Endothelial cell of umbilical vein (primary cell): ENCODE measurements around the gene POSTN. TPM values are rescaled to one million over a fixed set of nuclear protein-coding genes. Genes with fewer than 3 reads are reported as not detected.

ENCODE experiments used
- BruUV-seq: library from RNA; stranded (reverse); fragments of 400-500 nt; replicated peaks from 2 replicates; lab custom pipeline; 2021; lab: Mats Ljungman, UMichigan
- CTCF ChIA-PET: fragments of 300-600, 350-600 bp; sonication (Branson Sonifier 250); formaldehyde crosslinking; loops from one replicate; lab custom pipeline; 2021; ENCODE audit warnings: antibody characterized with exemption, inconsistent platforms; lab: Charles Lee
- POLR2A ChIA-PET: fragments of 300-600, 350-600 bp; sonication (Branson Sonifier 250); formaldehyde crosslinking; loops from one replicate; lab custom pipeline; 2021; ENCODE audit warnings: antibody characterized with exemption, inconsistent platforms; lab: Charles Lee
- DNase-seq: peaks from one replicate; pipeline ENCODE4 v3.0.0-alpha.2; 2011; ENCODE audit warnings: low read depth, low spot score
- FAIRE-seq: peaks from 2 replicates; lab custom pipeline; 2011; peaks lifted over from hg19 to GRCh38; lab: Jason Lieb, UNC
- H2AFZ ChIP-seq: 2 replicates; pipeline ENCODE4 v1.6.0; 2012; ENCODE audit warnings: low read depth, low read length, control low read depth, inconsistent platforms
- H3K27ac ChIP-seq: 2 replicates; pipeline ENCODE4 v1.5.1; 2011; ENCODE audit warnings: low read depth, mild to moderate bottlenecking, control low read depth, low read length, moderate library complexity; ENCODE audit not compliant: insufficient read depth
- H3K27me3 ChIP-seq, 2 experiments: 2 replicates each; pipeline versions ENCODE4 v1.6.0 to v1.6.1; 2011; ENCODE audit warnings: low read length in 2 of 2, mixed read lengths in 1 of 2; ENCODE audit not compliant: control insufficient read depth in 2 of 2, insufficient read depth in 2 of 2
- H3K36me3 ChIP-seq, 2 experiments: 2 replicates in 1 of 2; 3 replicates in 1 of 2; pipeline ENCODE4 v1.5.1; 2011; ENCODE audit warnings: low read length in 2 of 2, mild to moderate bottlenecking in 1 of 2, moderate library complexity in 1 of 2; ENCODE audit not compliant: control insufficient read depth in 2 of 2, insufficient read depth in 2 of 2; ENCODE audit errors: extremely low read depth in 1 of 2
- H3K4me1 ChIP-seq: 3 replicates; pipeline ENCODE4 v1.5.1; 2011; ENCODE audit warnings: mild to moderate bottlenecking, low read length; ENCODE audit not compliant: control insufficient read depth, insufficient read depth; ENCODE audit errors: extremely low read depth
- H3K4me2 ChIP-seq: 2 replicates; pipeline ENCODE4 v1.6.1; 2011; ENCODE audit warnings: low read length, control low read depth, mixed read lengths; ENCODE audit not compliant: insufficient read depth
- H3K4me3 ChIP-seq, 3 experiments: fragments of 200-600 bp in 1 of 3; sonication (generic), shearing (Covaris generic) in 1 of 3; replicated peaks in 1 of 3; 2 replicates each; pipeline ENCODE4 v1.5.1; 2011 to 2016; ENCODE audit warnings: control low read depth in 3 of 3, low read length in 3 of 3, mild to moderate bottlenecking in 2 of 3, inconsistent platforms in 1 of 3, low read depth in 1 of 3, moderate library complexity in 1 of 3; ENCODE audit not compliant: insufficient read depth in 1 of 3
- H3K79me2 ChIP-seq: 2 replicates; pipeline ENCODE4 v1.6.0; 2012; ENCODE audit warnings: low read length, inconsistent platforms; ENCODE audit not compliant: control insufficient read depth, insufficient read depth
- H3K9ac ChIP-seq: replicated peaks from 2 replicates; pipeline ENCODE3; 2011; ENCODE audit warnings: low read length, control low read depth; ENCODE audit not compliant: insufficient read depth; ENCODE audit errors: extremely low read depth
- H3K9me1 ChIP-seq: replicated peaks from 3 replicates; pipeline ENCODE4 v1.6.0; 2011; ENCODE audit warnings: mild to moderate bottlenecking, low read length; ENCODE audit not compliant: control insufficient read depth, insufficient read depth; ENCODE audit errors: extremely low read depth
- H3K9me3 ChIP-seq: replicated peaks from 2 replicates; pipeline ENCODE4 v1.5.1; 2012; ENCODE audit warnings: low read length, inconsistent platforms; ENCODE audit not compliant: control insufficient read depth, insufficient read depth
- H4K20me1 ChIP-seq: replicated peaks from 2 replicates; pipeline ENCODE3; 2011; ENCODE audit warnings: mild to moderate bottlenecking, low read length; ENCODE audit not compliant: control insufficient read depth, insufficient read depth; ENCODE audit errors: extremely low read depth
- EZH2 ChIP-seq: IDR thresholded peaks from 2 replicates; pipeline ENCODE4 v1.6.1; 2012; ENCODE audit warnings: borderline replicate concordance, low read depth, mild to moderate bottlenecking, moderate library complexity, low read length, inconsistent platforms; ENCODE audit not compliant: severe bottlenecking
- FOS ChIP-seq: IDR thresholded peaks from 2 replicates; pipeline ENCODE4 v1.6.1; 2011; ENCODE audit warnings: mild to moderate bottlenecking, low read length, moderate library complexity, borderline replicate concordance; ENCODE audit not compliant: insufficient read depth
- GATA2 ChIP-seq: IDR thresholded peaks from 2 replicates; pipeline ENCODE4 v1.7.0; 2011; ENCODE audit warnings: low read depth, mild to moderate bottlenecking, moderate library complexity, mixed read lengths, low read length; ENCODE audit not compliant: insufficient read length, insufficient read depth
- JUN ChIP-seq: IDR thresholded peaks from 2 replicates; pipeline ENCODE4 v1.6.1; 2011; ENCODE audit warnings: borderline replicate concordance, low read depth; ENCODE audit not compliant: insufficient read length, insufficient read depth
- MYC ChIP-seq: IDR thresholded peaks from one replicate; pipeline ENCODE4 v1.6.1; 2011; ENCODE audit warnings: mild to moderate bottlenecking, low read depth, low read length
- POLR2A ChIP-seq: IDR thresholded peaks from 2 replicates; pipeline ENCODE4 v1.6.1; 2012; ENCODE audit warnings: low read depth, mild to moderate bottlenecking, control low read depth, low read length
- POLR2AphosphoS5 ChIP-seq: IDR thresholded peaks from 2 replicates; pipeline ENCODE4 v1.6.1; 2012; ENCODE audit warnings: low read depth, mild to moderate bottlenecking, control low read depth, low read length, moderate library complexity; ENCODE audit not compliant: insufficient read depth
- dilution Hi-C: fragments of 300-500 bp; cut with MboI; formaldehyde crosslinking; loops from one replicate; pipeline ENCODE4 v1.15.0; 2019; ENCODE audit warnings: low sequenced_read_pairs; ENCODE audit not compliant: extremely low pct_ligation_motif_present
- intact Hi-C: fragments of 100-400 bp; cut with micrococcal nuclease; formaldehyde crosslinking; loops from one replicate; pipeline ENCODE4 v1.10.0; 2022
- polyA plus RNA-seq, 4 experiments: library from polyadenylated mRNA; depleted of rRNA in 3 of 4; stranded (reverse) in 3 of 4; unstranded in 1 of 4; fragments of >200 nt; gene quantifications; 2 replicates each; pipeline versions ENCODE4 v1.2.1 to v1.2.3, GENCODE V29; 2011 to 2012; ENCODE audit warnings: missing spikeins in 1 of 4
- total RNA-seq: library from RNA; stranded (reverse); gene quantifications from 2 replicates; pipeline ENCODE4 v1.2.3, GENCODE V29; 2021
- TF ChIP-seq, protein P1 (sequence below), 2 donors: IDR thresholded peaks; 1 replicate in 1 of 2; 2 replicates in 1 of 2; pipeline ENCODE4 v1.5.1; 2011; ENCODE audit warnings: low read length in 2 of 2, mild to moderate bottlenecking in 2 of 2, moderate library complexity in 2 of 2, control low read depth in 1 of 2, inconsistent platforms in 1 of 2, low read depth in 1 of 2; ENCODE audit not compliant: insufficient read depth in 1 of 2; ENCODE audit errors: extremely low read depth in 1 of 2
- TF ChIP-seq, protein P2 (sequence below): IDR thresholded peaks from 2 replicates; pipeline ENCODE4 v1.6.1; 2011; ENCODE audit not compliant: insufficient read depth, insufficient read length

The POSTN gene
- total and polyA plus RNA-seq, 2 donors (not counting 3 experiments of a cell fraction or from before 2014, with no cell fraction given) = 0.29 to 0.41 TPM

DNA sequence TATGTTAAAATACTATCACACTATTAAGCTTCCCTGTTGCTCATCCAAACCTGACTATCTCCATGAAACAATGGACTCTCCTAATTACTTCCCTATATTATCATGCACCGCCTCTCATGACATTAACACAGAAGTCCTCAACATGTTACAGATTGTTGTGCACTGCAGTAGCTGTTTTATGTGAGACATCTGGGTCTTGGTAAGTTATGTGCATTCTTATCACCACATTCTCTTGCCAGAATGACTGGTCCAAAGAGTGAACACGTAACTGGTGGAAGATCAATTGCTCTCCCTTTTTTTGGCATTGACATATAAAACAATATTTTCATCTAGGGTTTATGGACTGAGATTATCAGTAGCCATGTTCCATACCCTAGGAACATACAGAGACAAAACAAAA is 59.4 kb downstream of the POSTN start:
- Histone ChIP-seq H3K4me1 (no peaks in the 10 kb centered on the region), H3K9me1 (no peaks in the 10 kb centered on the region), H3K36me3 (no peaks in the 10 kb centered on the region), H2AFZ (no peak overlapping the region), H3K4me3 (no peak overlapping the region), H3K9ac (no peak overlapping the region), H3K27ac (no peak overlapping the region), H3K79me2 (no peaks in the 10 kb centered on the region), H3K4me2 (no peak overlapping the region), H4K20me1 (no peaks in the 10 kb centered on the region), H3K9me3 (no peaks in the 10 kb centered on the region), H3K27me3 (no peaks in the 10 kb centered on the region)
- dilution Hi-C loops (no loop called here), intact Hi-C loops (no loop called here)
- FAIRE-seq (no peak), DNase-seq (no peak)
- ChIA-PET POLR2A (no interaction called here), CTCF (interaction anchor here (1.2 kb wide), 2 partner anchors 9 to 26 kb away, joined by 3 to 4 read pairs; no protein-coding TSS in a partner anchor)
- no TSS peak for BruUV-seq
- TF ChIP-seq, protein P1, sequence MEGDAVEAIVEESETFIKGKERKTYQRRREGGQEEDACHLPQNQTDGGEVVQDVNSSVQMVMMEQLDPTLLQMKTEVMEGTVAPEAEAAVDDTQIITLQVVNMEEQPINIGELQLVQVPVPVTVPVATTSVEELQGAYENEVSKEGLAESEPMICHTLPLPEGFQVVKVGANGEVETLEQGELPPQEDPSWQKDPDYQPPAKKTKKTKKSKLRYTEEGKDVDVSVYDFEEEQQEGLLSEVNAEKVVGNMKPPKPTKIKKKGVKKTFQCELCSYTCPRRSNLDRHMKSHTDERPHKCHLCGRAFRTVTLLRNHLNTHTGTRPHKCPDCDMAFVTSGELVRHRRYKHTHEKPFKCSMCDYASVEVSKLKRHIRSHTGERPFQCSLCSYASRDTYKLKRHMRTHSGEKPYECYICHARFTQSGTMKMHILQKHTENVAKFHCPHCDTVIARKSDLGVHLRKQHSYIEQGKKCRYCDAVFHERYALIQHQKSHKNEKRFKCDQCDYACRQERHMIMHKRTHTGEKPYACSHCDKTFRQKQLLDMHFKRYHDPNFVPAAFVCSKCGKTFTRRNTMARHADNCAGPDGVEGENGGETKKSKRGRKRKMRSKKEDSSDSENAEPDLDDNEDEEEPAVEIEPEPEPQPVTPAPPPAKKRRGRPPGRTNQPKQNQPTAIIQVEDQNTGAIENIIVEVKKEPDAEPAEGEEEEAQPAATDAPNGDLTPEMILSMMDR (IDR thresholded peaks at IDR 0.05; ENCODE audit: extremely low read depth in 1 of 2, insufficient read depth in 1 of 2, low read depth in 1 of 2, low read length in 2 of 2) = no peak
- TF ChIP-seq MYC (no peak), JUN (no peak), FOS (no peak), POLR2AphosphoS5 (no peak), POLR2A (no peak), EZH2 (no peak), GATA2 (no peak)
- TF ChIP-seq, protein P2, sequence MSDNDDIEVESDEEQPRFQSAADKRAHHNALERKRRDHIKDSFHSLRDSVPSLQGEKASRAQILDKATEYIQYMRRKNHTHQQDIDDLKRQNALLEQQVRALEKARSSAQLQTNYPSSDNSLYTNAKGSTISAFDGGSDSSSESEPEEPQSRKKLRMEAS = no peak
